Eye (tissue), 1 donor: ENCODE data around the gene YAE1.
A peak's percentile ranks its signal among the peaks of the same experiment; 100 is the strongest.

Experiments
- DNase-seq: peaks from one replicate; pipeline ENCODE4 v3.0.0-alpha.2; 2015

YAE1 gene

DNA sequence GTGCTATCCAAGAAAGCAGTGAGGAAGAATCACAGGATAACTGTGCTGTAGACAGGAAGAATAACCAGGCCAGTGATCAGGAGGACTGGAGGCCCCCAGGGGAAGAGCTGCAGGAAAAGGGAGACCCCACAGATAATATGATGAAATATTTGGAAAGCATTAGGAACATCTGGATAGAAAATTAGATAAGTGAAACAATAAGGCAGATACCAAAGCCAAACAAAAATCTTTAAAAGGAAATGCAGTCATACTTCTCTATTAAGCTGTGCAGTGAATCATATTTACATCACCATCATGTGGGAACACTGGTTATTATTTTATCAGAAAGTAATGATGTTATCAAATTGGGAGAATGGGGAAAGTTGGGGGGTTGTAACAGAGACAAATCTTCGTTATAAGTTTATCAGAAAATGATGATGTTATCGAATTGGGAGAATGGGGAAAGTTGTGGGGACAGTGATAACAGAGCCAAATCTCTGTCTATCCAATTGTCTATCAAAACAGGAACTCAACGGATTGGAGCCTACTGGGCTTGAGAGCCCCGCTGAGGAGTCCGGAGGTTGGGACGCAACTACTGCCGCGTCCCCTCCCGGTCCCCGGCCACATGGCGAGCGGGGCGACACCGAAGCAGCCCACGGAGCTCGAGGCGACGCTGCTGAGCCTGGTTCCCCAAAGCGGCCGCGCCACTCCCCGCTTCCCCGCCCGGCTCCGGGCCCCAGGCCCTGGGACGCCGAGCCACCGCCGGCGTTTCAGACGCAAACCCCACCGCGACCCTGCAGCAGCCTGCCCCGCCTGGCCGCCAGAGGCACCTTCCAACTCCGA lies 43.1 kb downstream of the YAE1 start:
- peak; percentile 72 for DNase-seq

DNA sequence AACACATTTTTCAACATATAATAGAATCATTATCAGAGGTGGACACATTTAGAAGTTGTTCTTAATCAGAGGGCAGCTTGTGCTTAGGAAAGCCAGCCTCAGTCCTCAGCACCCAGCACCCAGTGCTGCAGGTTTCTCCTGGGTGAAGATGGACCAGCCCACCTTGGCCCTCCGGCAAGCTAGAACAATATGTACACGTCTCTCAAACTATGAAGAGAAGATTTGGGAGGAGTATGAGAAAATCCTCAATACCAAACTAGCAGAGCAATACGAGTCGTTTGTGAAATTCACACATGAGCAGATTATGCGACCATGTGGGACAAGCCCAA lies 43.7 kb downstream of the YAE1 start:
- no peak for DNase-seq

DNA sequence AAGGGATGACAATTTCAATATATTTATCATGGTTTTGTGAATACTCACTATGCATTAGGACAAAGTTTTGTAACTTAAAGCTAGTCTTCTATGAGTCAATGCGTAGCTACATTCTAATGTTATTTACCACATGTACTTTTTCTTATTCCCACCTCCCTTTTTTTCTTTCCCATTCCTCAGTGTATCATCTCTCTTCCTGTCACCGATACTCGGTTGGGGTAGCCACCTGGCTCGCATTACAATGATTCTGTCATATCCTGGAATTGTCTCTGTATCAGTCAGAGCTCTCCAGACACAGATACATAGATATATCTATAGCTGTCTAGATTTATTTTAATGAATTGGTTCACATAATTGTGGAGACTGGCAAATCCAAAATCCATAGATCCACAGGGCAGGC lies 47.4 kb downstream of the YAE1 start:
- no peak for DNase-seq

DNA sequence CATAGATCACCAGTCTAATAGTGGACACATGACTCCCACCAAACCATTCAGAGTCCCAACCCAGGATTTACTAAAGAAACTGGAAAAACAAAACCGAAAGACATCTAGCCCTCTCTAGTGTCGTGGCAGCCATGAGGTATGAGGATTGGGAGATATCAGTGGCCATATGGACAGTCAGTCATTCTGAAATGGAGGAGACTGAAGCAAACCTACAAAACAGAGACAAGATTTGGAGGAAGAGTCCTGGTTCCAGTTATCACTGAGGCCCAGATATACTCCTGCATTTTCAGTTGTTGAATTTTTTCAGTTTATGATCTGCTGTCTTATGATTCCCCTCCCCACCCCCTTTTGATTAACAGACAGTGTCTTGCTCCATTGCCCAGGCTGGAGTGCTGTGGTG lies 48.1 kb downstream of the YAE1 start:
- DNase-seq: no peak

DNA sequence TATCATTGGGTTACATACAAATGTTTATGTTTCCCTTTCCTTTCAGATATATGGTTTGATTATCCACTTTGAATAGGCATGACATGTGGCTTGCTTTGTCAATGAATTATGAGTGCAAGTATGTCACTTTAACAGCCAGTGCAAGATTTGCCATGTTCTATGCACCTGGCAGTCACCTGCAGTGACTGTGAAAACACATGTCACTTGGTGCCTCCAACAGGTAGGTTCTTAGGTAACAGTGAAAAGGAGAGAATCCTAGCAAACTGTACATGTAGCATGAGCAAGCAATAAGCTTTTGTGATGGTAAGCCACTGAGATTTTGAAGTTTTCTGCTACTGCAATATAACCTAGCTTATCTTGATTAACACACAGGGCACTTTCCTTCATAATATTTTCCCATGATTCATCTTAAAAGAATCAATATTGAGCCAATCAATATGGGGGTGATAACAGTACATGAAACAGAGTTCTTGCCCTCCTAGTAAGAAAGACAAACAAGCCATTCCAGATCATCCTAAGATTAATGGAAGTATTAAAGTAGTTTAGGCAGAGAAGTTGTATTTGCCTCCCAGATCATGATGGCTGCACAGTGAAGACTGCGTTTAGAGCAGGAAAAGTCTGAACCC lies 49.3 kb downstream of the YAE1 start:
- no peak for DNase-seq

DNA sequence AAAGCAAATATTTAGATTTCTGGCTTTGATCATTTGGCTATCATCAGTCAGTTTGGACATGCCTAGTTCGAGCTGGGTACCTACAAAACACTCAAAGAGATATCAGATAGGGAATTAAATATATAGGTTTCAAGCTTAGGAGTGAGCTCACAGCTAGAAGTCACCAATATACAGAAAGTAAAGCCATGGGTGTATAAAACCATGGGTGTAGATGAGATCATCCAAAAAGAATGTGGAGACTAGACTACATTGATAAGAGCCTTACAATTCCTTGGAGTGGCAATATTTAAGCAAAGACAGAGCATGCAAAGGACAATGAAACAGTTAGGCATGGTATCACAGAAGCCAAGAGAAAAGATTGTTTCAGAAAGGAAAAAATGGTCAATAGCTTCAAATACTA lies 49.9 kb downstream of the YAE1 start:
- no peak for DNase-seq

DNA sequence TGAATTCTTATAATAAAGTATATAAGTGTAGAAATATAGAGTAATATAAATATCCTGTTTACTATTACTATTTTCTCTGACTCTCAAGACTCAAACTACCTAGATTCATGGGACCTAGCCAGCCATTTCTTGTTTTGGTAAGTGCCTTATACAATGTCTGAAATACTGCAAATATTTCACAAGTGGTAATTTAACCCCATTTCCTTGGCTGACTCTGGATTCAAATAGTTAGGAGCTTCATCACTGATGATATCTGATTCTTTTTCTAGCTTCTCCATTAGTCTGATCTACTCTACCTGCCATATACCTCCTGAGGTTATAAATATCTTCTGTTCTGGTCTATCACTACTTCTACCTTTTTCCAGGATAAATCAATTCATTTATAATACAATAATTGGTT lies 50.8 kb downstream of the YAE1 start:
- no peak for DNase-seq

DNA sequence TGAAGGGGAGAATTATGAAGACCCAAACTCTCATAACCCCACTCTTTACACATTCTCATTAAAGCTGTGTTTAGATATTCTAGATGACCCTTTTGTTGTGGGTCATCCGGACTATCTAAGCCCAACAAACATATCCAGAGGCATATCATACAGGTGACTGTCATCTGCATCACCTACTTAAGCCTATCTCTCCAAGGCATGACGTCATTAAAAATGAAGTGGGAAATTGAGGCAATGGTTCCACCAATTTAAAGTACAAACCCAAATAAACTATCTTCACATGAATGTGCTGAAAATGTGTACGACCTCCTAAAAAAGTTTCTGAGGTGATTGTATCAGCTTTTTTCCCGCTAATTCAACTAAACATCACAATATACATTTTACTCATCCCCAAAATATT lies 52.7 kb downstream of the YAE1 start:
- DNase-seq: no peak

DNA sequence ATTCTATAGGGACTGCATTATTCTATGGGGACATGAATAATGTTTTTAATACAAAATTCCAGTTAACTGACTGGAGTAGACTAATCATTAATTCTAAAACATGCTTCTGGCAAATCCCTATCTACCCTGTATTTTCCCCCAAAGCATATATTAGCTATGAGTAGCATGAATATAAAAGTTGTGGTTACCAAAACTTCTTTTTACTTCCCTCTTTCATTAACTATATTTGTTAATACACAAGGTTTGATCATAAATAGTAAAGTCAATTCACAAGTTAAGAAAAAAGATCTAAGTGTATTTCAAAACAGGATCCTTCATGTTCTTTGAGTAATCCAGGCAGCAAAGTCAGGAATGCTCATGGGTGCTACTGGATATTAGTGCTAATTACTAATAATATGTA lies 54.3 kb downstream of the YAE1 start:
- DNase-seq: no peak

DNA sequence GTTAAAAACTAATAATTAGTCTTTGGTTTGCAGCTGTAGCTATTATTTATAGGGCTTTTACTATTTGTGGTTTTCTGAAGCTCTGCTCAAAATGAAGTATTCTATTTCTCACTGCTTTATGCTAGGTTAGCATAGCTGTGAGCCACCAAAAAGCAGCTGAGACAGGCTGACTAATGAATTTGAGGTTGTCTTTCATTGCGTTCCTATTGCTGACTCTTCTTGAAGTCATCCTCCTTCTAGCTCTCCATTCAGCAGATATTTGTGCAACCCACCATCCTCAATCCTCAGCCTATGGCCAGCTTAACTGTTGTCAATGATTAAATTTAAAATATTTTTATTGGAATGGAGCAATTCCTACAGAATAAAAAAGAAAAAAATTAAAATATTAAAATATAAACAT lies 55.1 kb downstream of the YAE1 start:
- no peak for DNase-seq

DNA sequence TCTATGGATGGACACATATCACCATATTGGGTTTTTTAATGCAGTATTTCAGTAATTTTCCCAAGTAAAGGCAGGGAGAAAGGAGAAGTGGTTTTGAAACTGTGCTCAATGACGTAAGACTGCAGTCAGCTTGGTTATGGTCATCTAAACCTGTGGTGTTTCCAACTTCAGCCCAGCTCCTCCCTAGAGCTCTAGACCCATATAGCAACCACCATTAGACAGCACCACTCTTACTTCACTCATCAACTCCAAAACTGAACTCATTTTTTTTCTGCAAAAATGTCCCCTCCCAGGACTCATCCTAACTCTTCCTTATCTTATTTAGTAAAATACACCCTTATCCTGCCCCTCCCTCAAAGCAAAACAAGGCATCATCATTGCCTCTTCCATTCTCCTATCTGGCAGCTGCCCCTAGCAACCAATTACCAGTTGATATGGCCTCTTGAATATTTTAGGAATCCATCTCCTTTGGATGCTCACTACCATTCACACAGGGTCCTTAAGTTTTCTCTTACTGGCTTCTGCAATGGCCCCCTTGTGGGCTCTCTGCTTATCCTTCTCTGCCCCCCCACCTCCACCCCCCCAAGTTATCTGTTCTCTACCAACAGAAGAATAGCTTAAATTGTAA lies 55.7 kb downstream of the YAE1 start:
- DNase-seq: no peak
